GM10266 (cell line): ENCODE data around the gene FYN.

Source experiments
- DNase-seq: peaks from one replicate; pipeline ENCODE4 v3.0.0; 2012; ENCODE audit errors: extremely low spot score
- TF ChIP-seq, protein P1 (sequence below): IDR thresholded peaks from 2 replicates; pipeline ENCODE4 v1.5.1; 2012; ENCODE audit warnings: mild to moderate bottlenecking, low read depth; ENCODE audit not compliant: control insufficient read depth, insufficient read depth; ENCODE audit errors: missing control alignments

Gene FYN

DNA sequence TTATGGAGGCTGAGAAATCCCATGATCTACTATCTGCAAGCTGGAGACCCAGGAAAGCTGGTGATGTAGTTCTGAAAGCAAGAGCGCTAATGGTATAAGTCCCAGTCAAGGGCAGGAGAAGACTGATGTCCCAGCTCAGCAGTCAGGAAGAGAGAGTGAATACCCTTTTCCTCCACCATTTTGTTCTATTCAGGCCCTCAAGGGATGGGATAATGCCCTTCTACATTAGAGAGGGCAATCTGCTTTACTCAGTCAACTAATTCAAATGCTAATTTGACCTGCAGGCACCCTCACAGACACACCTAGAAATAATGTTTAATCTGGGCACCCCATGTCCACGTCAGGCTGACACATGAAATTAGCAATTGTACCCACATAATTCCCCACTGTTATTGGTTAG lies 10.8 kb upstream of the FYN start:
- DNase-seq: no peak
- TF ChIP-seq, protein P1, sequence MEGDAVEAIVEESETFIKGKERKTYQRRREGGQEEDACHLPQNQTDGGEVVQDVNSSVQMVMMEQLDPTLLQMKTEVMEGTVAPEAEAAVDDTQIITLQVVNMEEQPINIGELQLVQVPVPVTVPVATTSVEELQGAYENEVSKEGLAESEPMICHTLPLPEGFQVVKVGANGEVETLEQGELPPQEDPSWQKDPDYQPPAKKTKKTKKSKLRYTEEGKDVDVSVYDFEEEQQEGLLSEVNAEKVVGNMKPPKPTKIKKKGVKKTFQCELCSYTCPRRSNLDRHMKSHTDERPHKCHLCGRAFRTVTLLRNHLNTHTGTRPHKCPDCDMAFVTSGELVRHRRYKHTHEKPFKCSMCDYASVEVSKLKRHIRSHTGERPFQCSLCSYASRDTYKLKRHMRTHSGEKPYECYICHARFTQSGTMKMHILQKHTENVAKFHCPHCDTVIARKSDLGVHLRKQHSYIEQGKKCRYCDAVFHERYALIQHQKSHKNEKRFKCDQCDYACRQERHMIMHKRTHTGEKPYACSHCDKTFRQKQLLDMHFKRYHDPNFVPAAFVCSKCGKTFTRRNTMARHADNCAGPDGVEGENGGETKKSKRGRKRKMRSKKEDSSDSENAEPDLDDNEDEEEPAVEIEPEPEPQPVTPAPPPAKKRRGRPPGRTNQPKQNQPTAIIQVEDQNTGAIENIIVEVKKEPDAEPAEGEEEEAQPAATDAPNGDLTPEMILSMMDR: no peak

DNA sequence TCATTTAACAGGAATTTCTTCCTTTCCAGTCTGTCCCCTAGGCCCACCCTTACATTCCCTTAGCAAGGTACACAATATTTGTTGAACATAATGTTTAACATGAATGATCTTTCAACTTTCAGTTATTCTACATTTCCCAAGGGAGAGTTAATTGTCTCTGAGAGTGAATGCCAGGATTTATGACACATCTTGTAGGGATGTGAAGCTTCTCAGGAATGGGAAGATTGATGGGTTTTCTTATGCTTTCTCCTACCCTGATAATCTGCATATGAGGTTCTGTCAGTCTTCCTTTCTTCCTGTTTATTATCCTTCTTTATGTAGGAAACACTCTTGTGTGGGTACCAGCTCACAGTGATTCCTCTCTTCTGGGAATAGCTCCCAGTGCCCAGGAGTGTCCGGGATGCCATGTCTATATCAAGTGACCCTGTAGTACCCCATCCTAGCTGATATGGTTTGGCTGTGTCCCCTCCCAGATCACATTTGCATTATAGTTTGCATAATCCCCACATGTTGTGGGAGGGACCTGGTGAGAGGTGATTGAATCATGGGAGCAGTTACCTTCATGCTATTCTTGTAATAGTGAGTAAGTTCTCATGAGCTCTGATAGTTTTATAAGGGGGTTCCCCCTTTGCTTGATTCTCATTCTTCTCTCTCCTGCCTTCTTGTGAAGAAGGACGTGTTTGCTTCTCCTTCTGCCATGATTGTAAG lies 7.1 kb upstream of the FYN start:
- DNase-seq: no peak
- TF ChIP-seq, protein P1: no peak

DNA sequence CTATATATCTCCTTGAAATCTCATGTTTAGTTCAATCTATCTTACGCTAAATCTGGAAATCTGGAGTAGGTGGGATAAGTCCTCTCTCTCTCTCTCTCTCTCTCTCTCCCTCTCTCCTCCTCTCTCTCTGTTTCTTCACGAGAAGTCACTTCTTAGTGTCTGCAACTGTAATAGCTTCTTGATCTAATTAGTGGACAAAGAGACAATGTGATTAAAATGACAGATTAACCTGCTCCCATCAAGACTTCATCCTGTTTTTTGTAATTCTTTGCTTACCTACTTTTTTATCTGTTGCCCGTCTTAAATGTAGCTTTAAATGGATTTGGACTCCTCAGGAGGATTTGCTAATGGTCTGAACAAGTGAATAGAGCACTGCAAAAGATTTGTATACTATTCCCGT lies 2.5 kb upstream of the FYN start:
- DNase-seq: no peak
- TF ChIP-seq, protein P1: no peak

DNA sequence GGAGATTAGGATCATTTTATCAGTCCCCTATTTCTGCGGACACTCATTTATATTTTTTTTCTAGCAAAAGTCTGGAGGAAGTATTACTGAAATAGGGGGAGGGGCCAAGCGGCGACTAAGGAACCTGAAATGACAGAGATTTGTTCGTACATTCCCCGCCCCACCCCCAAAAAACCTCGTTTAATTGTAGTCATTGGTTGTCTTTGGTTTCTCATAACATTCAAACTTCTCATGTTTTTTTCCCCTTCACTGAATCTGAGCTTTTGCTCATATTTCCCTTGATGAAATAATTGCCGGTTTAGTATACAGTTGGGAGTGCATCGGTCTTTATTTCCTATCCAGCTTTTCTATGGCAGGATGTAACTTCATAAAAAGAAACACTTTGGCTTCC lies 768 bp upstream of the FYN start:
- TF ChIP-seq, protein P1: no peak
- peak; percentile 33 for DNase-seq

DNA sequence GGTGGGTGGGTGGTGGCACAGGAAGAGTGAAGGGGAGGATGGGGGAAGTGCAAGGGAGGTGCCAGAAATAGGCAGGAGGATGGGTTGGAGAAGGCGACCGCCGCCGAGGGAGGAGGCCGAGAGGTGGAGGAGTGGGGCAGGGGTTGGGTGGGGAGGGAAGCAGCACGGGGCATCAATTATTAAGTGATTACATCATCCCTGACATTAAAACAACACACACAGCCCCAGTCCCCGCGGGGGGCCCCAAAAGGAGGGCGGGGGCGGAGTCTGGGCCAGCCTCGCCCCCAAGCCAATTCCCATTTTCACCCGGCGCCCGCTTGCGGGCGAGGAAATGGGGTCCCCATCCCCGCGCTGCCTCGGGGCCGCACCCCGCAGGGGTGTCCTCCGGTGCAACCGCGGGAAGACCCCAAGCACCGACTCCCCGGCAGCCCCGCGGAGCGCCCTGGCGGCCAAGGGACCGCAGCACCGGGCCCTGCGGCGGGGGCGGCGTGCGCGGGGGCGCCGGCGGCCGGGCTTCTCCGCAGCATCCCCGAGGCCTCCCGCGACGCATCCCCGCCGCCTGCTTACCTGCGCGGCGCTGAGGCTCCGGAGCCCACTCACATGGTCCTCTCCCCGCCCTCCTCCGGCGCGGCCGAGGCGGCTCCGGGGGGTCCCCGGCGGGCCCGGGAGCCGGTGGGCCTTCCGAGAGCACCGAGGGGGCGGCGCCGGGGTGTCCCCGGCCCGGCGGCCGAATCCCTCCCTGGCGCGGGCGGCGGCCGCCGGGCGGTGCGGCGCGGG lies 663 bp downstream of the FYN start:
- TF ChIP-seq, protein P1: peak; percentile 4
- DNase-seq: peak; percentile 56

DNA sequence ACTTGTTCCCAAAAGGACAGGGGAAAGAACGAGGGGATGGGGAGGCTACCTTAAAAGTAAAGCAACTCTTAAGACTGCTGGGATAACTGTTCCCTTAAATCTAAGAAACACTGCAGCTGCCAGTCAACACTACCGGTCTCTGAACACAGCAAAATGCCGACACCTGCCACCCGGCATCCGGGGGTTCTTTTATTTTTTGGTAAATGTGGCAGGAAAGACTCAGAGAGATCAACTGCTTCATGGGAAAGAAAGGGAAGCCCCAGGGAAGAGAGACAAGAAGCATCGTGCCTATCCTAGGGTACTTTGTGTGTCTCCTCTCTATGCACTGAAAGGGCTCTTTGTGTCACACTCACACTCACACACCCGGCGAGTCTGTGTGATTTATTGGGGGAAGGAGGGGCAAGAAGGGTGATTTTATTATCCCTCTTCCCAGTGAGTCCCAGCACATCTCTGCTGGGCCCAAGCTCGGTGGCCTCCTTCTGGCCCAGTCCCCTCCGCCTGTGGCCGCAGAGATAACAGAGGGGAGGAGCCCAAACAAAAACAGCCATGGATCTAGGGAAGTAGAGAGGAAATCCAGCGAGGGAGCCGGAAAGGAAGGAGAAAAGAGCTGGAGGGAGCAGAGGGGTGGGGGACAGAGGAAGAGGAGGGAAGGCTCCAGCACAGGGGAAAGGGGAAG lies 1.4 kb downstream of the FYN start:
- peak; percentile 26 for DNase-seq
- TF ChIP-seq, protein P1: no peak
